Ishikawa (cell line): Measurements from ENCODE around the gene CRB3.

Experiments
- CEBPB ChIP-seq: IDR thresholded peaks from 2 replicates; pipeline ENCODE4 v1.6.1; 2012
- FOXM1 ChIP-seq: IDR thresholded peaks from 2 replicates; pipeline ENCODE4 v1.6.1; 2012; ENCODE audit warnings: low read depth, borderline replicate concordance
- RAD21 ChIP-seq: IDR thresholded peaks from 2 replicates; pipeline ENCODE4 v1.6.1; 2012; ENCODE audit warnings: low read depth
- TAF1 ChIP-seq: IDR thresholded peaks from 2 replicates; pipeline ENCODE4 v1.6.1; 2012; ENCODE audit warnings: low read depth, mild to moderate bottlenecking
- TCF12 ChIP-seq: IDR thresholded peaks from 2 replicates; pipeline ENCODE4 v1.6.1; 2012; ENCODE audit warnings: low read depth
- YY1 ChIP-seq: IDR thresholded peaks from 2 replicates; pipeline ENCODE4 v1.6.1; 2012; ENCODE audit warnings: low read depth
- ZBTB7A ChIP-seq: IDR thresholded peaks from 2 replicates; pipeline ENCODE4 v1.6.1; 2012; ENCODE audit warnings: low read depth
- TF ChIP-seq, protein P1 (sequence below): IDR thresholded peaks from 2 replicates; pipeline ENCODE4 v1.6.1; 2012

DNA sequence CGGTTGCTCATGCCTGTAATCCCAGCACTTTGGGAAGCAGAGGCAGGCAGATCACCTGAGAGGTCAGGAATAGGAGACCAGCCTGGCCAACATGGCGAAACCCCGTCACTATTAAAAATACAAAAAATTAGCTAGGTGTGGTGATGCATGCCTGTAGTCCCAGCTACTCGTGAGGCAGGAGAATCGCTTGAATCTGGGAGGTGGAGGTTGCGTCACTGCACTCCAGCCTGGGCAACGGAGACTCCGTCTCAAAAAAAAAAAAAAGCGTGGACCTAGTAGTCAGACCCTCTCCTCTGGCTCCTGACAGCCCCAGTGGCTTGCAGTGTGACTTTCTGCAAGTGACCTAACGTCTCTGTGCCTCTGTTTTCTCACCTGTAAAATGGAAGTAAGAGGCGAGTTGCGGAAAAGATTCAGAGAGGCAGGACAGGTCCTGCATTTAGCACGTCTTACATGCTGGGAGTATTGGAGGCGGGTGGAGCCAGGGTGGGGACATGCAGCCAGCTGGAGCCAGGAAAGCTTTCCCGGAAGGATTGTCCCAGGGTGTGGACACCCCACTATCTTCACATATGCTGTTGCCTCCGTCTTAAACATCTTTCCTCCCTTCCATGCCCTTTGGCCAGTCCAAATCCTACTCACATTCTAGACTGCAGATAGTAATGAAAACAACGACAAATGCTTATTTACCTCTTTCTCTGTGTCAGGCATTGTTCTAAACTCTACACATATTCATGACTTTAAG is 35.1 kb downstream of the CRB3 start:
- no peak for TF ChIP-seq YY1
- TF ChIP-seq RAD21, result no peak
- no peak for TF ChIP-seq TCF12
- no peak for TF ChIP-seq CEBPB
- no peak for TF ChIP-seq FOXM1
- no peak for TF ChIP-seq TAF1
- no peak for TF ChIP-seq ZBTB7A
- TF ChIP-seq, protein P1, sequence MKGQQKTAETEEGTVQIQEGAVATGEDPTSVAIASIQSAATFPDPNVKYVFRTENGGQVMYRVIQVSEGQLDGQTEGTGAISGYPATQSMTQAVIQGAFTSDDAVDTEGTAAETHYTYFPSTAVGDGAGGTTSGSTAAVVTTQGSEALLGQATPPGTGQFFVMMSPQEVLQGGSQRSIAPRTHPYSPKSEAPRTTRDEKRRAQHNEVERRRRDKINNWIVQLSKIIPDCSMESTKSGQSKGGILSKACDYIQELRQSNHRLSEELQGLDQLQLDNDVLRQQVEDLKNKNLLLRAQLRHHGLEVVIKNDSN, result no peak
